ENCODE data around the gene ACTL7A. TPM values are rescaled to one million over a fixed set of nuclear protein-coding genes. Genes with fewer than 3 reads are reported as not detected.

The ACTL7A gene
- total RNA-seq, 2 experiments from 2014 or later: not detected

DNA sequence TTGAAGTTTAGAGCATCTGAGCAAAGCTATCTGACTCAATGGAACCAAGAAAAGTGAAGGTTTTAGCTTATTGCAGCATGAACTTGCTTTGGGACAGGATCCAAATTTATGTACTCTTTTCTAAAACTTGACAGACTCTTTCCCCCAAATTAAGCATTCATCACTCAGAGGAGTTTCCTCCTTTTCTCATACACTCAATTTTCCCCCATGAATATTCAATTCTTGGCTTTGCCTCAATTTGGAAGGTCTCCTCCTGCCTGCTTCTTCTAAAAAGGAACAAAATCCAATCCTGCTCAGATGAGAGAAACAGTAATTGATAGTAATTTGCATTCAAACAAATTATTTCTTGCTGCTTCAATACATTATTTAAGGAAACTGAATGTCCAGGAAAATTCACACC is 5.0 kb downstream of the ACTL7A start:
- Histone ChIP-seq H3K9me3 (ENCODE audit: control insufficient read depth in 1 of 2, insufficient read depth in 1 of 2, low read length in 2 of 2) (no peaks in the 10 kb centered on the region), H3K4me3 (ENCODE audit: low read length) (no peak overlapping the region), H3K36me3 (ENCODE audit: insufficient read depth, low read length) (peaks cover 29% of the 10 kb centered on the region), H3K27ac (ENCODE audit: low read depth in 1 of 2, low read length in 2 of 2) (no peak overlapping the region), H3K4me1 (ENCODE audit: insufficient read depth, low read length) (no peaks in the 10 kb centered on the region), H3K27me3 (ENCODE audit: control insufficient read depth in 1 of 2, insufficient read depth in 2 of 2, low read length in 2 of 2) (no peaks in the 10 kb centered on the region)
- H3K4me3 Mint-ChIP-seq: no peak overlapping the region
- peaks cover 52% of the 10 kb centered on the region for H3K36me3 Mint-ChIP-seq (ENCODE audit: low read depth)
- no peaks in the 10 kb centered on the region for H3K4me1 Mint-ChIP-seq (ENCODE audit: low read depth)
- ATAC-seq (ENCODE audit: poor library complexity): no peak
- H3K27ac Mint-ChIP-seq: no peak overlapping the region
- ChIA-PET CTCF (no interaction called here), POLR2A (no interaction called here)
- TF ChIP-seq, protein P1, sequence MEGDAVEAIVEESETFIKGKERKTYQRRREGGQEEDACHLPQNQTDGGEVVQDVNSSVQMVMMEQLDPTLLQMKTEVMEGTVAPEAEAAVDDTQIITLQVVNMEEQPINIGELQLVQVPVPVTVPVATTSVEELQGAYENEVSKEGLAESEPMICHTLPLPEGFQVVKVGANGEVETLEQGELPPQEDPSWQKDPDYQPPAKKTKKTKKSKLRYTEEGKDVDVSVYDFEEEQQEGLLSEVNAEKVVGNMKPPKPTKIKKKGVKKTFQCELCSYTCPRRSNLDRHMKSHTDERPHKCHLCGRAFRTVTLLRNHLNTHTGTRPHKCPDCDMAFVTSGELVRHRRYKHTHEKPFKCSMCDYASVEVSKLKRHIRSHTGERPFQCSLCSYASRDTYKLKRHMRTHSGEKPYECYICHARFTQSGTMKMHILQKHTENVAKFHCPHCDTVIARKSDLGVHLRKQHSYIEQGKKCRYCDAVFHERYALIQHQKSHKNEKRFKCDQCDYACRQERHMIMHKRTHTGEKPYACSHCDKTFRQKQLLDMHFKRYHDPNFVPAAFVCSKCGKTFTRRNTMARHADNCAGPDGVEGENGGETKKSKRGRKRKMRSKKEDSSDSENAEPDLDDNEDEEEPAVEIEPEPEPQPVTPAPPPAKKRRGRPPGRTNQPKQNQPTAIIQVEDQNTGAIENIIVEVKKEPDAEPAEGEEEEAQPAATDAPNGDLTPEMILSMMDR (IDR thresholded peaks at IDR 0.05): no peak
- no peaks in the 10 kb centered on the region for H3K27me3 Mint-ChIP-seq
- H3K9me3 Mint-ChIP-seq: no peaks in the 10 kb centered on the region
- intact Hi-C loops (cut with DNase I, micrococcal nuclease): no loop called here
- no peak for DNase-seq

DNA sequence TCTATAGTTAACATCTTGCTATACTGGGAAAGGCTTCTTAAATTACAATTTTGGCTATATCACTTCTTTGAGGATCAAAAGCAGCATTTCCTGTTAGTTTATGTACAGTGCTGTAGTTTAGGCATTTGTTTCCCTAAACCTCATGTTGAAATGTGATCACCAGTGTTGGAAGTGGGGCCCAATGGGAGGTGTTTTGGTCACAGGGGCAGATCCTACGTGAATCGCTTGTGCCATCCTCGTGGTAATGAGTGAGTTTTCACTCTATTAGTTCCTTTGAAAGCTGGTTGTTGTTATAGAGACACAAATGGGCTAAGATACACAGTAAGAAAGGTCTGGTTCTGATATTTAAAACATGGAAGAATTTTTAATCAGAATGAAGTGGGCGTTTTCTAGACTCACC is 5.8 kb downstream of the ACTL7A start:
- Histone ChIP-seq H3K4me1 (ENCODE audit: insufficient read depth, low read length) (no peaks in the 10 kb centered on the region), H3K4me3 (ENCODE audit: low read length) (no peak overlapping the region), H3K27ac (ENCODE audit: low read depth in 1 of 2, low read length in 2 of 2) (no peak overlapping the region), H3K9me3 (ENCODE audit: control insufficient read depth in 1 of 2, insufficient read depth in 1 of 2, low read length in 2 of 2) (peaks cover 0 to 5% of the 10 kb centered on the region in 2 experiments), H3K27me3 (ENCODE audit: control insufficient read depth in 1 of 2, insufficient read depth in 2 of 2, low read length in 2 of 2) (no peaks in the 10 kb centered on the region), H3K36me3 (ENCODE audit: insufficient read depth, low read length) (peaks cover 33% of the 10 kb centered on the region)
- ChIA-PET CTCF (no interaction called here), POLR2A (no interaction called here)
- TF ChIP-seq, protein P1 (IDR thresholded peaks at IDR 0.05): no peak
- Mint-ChIP-seq H3K27me3 (no peaks in the 10 kb centered on the region), H3K27ac (no peak overlapping the region), H3K36me3 (ENCODE audit: low read depth) (peaks cover 58% of the 10 kb centered on the region), H3K9me3 (no peaks in the 10 kb centered on the region), H3K4me1 (ENCODE audit: low read depth) (no peaks in the 10 kb centered on the region), H3K4me3 (no peak overlapping the region)
- DNase-seq (no peak), ATAC-seq (ENCODE audit: poor library complexity) (no peak)
- intact Hi-C loops (cut with DNase I, micrococcal nuclease): no loop called here

DNA sequence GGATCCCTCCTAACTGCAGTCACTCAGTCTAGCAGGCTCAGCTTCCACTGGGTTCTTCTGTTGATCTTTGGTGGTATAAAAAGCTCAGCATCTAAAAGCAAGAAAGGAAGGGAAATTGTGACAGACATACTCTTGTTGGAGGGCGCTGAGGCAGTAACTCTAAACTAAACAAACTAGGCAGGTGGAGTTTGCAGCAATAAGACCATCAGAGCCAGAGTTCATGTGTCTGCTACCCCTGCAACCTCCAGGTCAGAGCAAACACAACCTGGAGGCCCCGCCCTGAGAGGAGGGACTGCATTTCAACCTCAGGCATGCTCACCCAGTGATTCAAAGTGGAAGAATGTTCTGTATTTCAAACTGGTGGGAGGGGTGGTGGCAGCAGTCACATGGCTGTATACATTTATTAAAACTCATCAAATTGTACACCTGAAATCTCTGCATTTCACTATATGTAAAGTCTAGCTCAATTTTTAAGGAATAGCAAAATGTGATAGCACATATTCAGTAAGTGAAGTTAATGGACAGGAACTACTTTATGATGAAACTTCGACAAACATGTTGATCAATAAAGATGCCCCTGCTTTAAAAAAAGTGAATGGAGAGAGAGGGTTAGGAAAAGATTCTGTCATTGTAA is 7.1 kb downstream of the ACTL7A start:
- CTCF ChIA-PET: no interaction called here
- intact Hi-C loops (cut with DNase I, micrococcal nuclease): no loop called here
- H3K27ac ChIP-seq (ENCODE audit: low read depth in 1 of 2, low read length in 2 of 2): no peak overlapping the region

More for the DNA sequence above, 7.1 kb downstream of the ACTL7A start:
- Mint-ChIP-seq H3K4me1 (ENCODE audit: low read depth) (no peaks in the 10 kb centered on the region), H3K27me3 (no peaks in the 10 kb centered on the region), H3K4me3 (no peak overlapping the region), H3K9me3 (no peaks in the 10 kb centered on the region), H3K27ac (no peak overlapping the region), H3K36me3 (ENCODE audit: low read depth) (peaks cover 72% of the 10 kb centered on the region)
- no peak overlapping the region for H3K4me3 ChIP-seq (ENCODE audit: low read length)
- peaks cover 0 to 5% of the 10 kb centered on the region in 2 experiments for H3K9me3 ChIP-seq (ENCODE audit: control insufficient read depth in 1 of 2, insufficient read depth in 1 of 2, low read length in 2 of 2)
- no peak for DNase-seq
- TF ChIP-seq, protein P1 (IDR thresholded peaks at IDR 0.05): no peak
- no peak for ATAC-seq (ENCODE audit: poor library complexity)
- no peaks in the 10 kb centered on the region for H3K4me1 ChIP-seq (ENCODE audit: insufficient read depth, low read length)
- POLR2A ChIA-PET: no interaction called here
- no peaks in the 10 kb centered on the region for H3K27me3 ChIP-seq (ENCODE audit: control insufficient read depth in 1 of 2, insufficient read depth in 2 of 2, low read length in 2 of 2)
- peaks cover 47% of the 10 kb centered on the region for H3K36me3 ChIP-seq (ENCODE audit: insufficient read depth, low read length)

Data from CD4-positive, alpha-beta T cell (primary cell).